NT2/D1 (cell line): ENCODE data around the gene PIKFYVE.
"Not testable (repeated sequence)": the region's sequence is repeated elsewhere in the genome, so short reads cannot be mapped to it uniquely, and the experiment has no call there.

ENCODE experiments used
- DNase-seq: peaks from one replicate; pipeline ENCODE4 v3.0.0-alpha.2; 2011; ENCODE audit warnings: low read depth, low spot score
- H3K27me3 ChIP-seq: 2 replicates; pipeline ENCODE4 v1.6.0; 2011; ENCODE audit warnings: mild to moderate bottlenecking; ENCODE audit not compliant: insufficient read length, insufficient read depth
- H3K36me3 ChIP-seq: 2 replicates; pipeline ENCODE4 v1.6.1; 2011; ENCODE audit warnings: mild to moderate bottlenecking, low read length, mixed read lengths; ENCODE audit not compliant: insufficient read depth, insufficient read length
- H3K4me1 ChIP-seq: 2 replicates; pipeline ENCODE4 v1.5.1; 2011; ENCODE audit not compliant: insufficient read depth, insufficient read length
- H3K4me3 ChIP-seq: 2 replicates; pipeline ENCODE4 v1.5.1; 2011; ENCODE audit warnings: low read depth; ENCODE audit not compliant: insufficient read length
- H3K9ac ChIP-seq: 2 replicates; pipeline ENCODE4 v1.6.0; 2011; ENCODE audit warnings: low read depth; ENCODE audit not compliant: insufficient read length
- H3K9me3 ChIP-seq: 2 replicates; pipeline ENCODE4 v1.5.1; 2011; ENCODE audit warnings: mild to moderate bottlenecking, low read length; ENCODE audit not compliant: insufficient read depth
- SUZ12 ChIP-seq: IDR thresholded peaks from 2 replicates; pipeline ENCODE4 v1.6.1; 2011; ENCODE audit not compliant: insufficient read length, insufficient read depth; ENCODE audit errors: extremely low read depth
- YY1 ChIP-seq: IDR thresholded peaks from 2 replicates; pipeline ENCODE4 v1.6.1; 2011; ENCODE audit not compliant: insufficient read length, insufficient read depth
- ZNF274 ChIP-seq: IDR thresholded peaks from 2 replicates; pipeline ENCODE4 v1.6.1; 2011; ENCODE audit warnings: mild to moderate bottlenecking, low read depth, low read length

Gene PIKFYVE

DNA sequence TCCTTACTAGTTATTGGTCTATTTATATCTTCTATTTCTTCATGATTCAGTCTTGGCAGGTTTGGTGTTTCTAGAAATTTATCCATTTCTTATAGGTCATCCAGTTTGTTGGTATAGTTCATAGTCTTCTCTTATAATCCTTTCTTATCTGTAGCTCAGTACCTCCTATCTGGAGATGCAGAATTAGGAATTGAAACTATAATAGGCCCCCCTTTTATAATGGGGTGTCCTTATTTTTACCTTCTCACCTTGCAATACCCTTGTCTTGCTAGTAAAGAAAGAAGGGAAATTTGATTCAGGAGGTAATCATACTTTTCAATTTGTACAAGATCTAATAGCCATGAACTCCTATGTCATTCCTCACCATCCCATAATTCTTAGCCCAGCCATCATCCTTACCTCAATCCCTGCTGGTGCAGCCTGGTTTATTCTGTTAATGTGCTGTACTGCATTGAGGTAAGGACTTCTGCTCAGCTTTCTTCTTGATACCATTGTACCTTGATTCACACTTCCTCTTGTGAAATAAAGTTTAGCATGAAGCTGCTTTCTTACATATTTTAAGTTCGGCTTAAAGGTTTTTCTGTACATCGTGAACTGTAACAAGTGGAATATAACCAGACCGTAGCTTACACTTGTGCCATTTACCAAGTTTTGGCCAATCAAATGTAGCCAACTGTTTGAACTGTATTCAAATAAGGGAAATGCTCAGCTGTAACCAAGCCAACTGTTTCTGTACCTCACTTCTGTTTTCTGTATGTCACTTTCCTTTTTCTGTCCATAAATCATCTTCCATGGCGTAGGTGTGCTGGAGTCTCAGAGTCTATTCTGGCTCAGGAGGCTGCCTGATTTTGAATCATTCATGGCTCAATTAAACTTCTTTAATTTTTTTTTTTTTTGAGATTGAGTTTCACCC, 100.4 kb downstream of the PIKFYVE start:
- TF ChIP-seq ZNF274 (no peak), YY1 (no peak), SUZ12 (no peak)
- H3K27me3 ChIP-seq, result no peaks in the 10 kb centered on the region
- H3K9ac ChIP-seq, result no peak overlapping the region
- H3K36me3 ChIP-seq, result no peaks in the 10 kb centered on the region
- H3K9me3 ChIP-seq, result peaks cover 4% of the 10 kb centered on the region; the same call in 1 of the 2 replicates
- no peak overlapping the region for H3K4me3 ChIP-seq
- DNase-seq, result no peak
- no peaks in the 10 kb centered on the region for H3K4me1 ChIP-seq

DNA sequence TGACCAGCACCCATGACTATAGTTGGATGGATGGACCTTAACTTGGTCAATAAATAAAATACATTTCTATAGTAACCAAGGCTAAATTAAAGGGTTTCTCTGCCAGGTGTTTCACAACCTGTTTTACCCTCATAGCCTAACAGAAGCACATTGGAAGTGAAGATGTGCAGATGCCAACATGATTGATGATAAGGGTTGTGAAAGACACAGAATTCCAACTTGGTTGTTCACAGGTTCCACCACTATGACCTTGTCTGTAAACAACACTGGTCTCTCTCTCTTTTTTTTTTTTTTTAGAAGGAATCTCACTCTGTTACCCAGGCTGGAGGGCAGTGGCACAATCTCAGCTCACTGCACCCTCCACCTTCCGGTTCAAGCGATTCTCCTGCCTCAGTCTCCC, 103.0 kb downstream of the PIKFYVE start:
- no peak overlapping the region for H3K9ac ChIP-seq
- TF ChIP-seq ZNF274 (no peak), YY1 (no peak), SUZ12 (no peak)
- H3K36me3 ChIP-seq, result no peaks in the 10 kb centered on the region
- no peak for DNase-seq
- H3K27me3 ChIP-seq, result no peaks in the 10 kb centered on the region
- H3K4me1 ChIP-seq, result no peaks in the 10 kb centered on the region
- H3K4me3 ChIP-seq, result no peak overlapping the region
- peaks cover 4% of the 10 kb centered on the region; the same call in 1 of the 2 replicates for H3K9me3 ChIP-seq

DNA sequence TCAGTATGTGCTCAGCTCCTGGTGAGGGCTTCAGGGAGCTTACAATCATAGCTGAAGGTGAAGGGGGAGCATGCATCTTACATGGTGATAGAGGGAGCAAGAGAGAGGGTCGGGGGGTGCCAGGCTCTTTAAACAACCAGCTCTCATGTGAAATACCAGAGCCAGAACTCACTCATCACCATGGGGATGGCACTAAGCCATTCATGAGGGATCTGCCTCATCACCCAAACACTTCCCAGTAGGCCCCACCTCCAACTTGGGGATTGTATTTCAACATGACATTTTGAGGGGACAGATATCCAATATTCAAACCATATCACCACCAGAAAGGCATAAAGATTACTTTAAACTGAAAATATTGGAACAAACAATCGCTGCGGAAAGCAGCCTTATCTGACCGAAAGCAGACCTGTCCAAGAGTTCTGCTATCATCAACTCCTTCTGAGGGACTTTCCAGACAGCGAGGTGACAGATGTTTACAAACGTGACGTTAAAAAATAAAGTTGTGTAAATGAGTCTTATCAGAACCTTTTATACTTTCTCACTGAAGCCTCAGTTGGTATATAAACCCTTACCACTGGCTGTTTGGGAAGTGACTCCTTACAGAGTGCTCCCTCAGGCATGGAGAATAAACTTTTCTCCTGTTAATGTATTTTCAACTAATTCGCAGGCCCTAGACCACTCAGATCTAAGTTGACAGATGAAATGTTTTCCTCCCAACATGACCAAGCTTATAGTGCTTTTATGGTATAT, 105.0 kb downstream of the PIKFYVE start:
- no peak for DNase-seq
- H3K36me3 ChIP-seq, result no peaks in the 10 kb centered on the region
- no peak overlapping the region for H3K9ac ChIP-seq
- H3K9me3 ChIP-seq, result no peaks in the 10 kb centered on the region
- no peak for TF ChIP-seq SUZ12
- TF ChIP-seq ZNF274, result no peak
- no peak for TF ChIP-seq YY1
- H3K4me1 ChIP-seq, result no peaks in the 10 kb centered on the region
- no peak overlapping the region for H3K4me3 ChIP-seq
- no peaks in the 10 kb centered on the region for H3K27me3 ChIP-seq

DNA sequence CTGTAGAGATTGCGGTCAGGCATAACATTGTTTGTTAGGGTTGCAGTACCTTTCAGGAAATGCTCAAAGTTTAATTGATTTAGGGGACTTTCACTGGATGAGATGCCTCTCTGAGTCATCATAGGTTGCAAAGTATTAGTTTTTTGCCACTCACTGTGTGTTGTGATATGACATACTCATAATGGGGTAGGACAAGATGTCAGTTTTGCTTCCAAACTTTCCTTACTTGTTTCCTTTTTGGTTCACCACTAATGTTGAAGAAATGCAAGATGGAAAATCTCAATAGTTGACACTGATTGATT, 105.5 kb downstream of the PIKFYVE start:
- Histone ChIP-seq H3K9ac (no peak overlapping the region), H3K4me3 (no peak overlapping the region), H3K36me3 (no peaks in the 10 kb centered on the region), H3K9me3 (no peaks in the 10 kb centered on the region), H3K4me1 (no peaks in the 10 kb centered on the region), H3K27me3 (no peaks in the 10 kb centered on the region)
- no peak for DNase-seq
- TF ChIP-seq YY1, result no peak
- no peak for TF ChIP-seq SUZ12
- TF ChIP-seq ZNF274, result no peak

DNA sequence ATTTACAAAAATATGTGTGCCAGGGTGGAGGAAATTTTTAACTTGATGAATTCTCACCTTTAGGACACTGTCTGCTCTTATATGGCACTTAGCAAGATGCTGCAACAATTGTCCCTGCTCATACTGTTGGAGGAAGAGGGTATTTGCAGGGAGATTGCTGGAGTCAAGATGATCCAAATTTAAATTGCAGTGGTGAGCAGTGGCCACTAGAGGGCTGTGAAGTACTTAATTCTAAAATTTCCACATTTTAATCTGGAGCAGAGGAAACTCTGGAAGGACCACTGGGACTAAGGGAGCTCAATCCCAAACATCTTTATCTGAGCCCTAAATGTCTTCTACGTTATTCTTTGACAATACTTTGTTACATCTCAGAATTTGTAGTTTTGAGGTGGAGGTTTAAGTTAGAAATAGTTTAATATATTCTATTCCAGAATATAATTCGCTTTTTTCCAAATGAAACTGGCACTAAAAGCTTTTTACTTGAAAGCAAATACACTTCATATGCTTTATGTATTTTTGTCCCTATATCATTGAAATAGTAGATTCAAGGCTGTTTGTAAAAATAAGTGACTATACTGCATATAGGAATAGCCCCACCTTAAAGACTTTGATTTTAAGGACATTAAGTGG, 107.5 kb downstream of the PIKFYVE start:
- H3K27me3 ChIP-seq, result no peaks in the 10 kb centered on the region
- no peaks in the 10 kb centered on the region; the same call in 1 of the 2 replicates for H3K9me3 ChIP-seq
- DNase-seq, result peak; percentile 57
- no peak overlapping the region for H3K4me3 ChIP-seq
- H3K36me3 ChIP-seq, result no peaks in the 10 kb centered on the region
- TF ChIP-seq YY1, result no peak
- no peak for TF ChIP-seq ZNF274
- no peak for TF ChIP-seq SUZ12
- no peak overlapping the region for H3K9ac ChIP-seq
- H3K4me1 ChIP-seq, result no peaks in the 10 kb centered on the region

DNA sequence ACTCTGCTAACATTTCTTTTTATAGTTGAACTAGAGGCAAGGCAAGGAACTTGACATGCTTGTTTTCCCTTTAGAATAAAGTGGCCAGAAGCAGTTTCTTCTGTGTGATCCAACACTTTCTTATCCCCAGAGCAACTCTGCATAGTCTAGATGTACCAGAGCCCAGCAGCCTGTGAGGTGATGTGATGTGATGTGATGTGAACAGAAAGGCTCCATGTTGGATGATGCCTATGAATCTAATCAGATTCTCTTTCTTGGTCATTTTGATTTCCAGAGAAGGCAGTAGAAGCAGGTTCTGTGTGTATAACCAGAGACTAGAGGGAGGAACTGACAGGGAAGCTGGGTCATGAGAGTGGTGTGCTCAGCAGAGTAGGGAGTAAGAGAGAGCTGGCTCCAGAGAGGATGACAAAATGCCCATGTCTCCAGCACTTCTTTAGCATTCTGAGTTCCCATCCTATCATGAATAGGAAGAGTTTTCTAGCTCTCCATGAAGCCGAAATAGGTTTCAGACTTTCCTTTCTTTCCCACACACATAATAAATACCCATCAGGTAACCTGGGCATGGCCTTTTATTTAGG, 109.5 kb downstream of the PIKFYVE start:
- Histone ChIP-seq H3K4me3 (no peak overlapping the region), H3K9me3 (no peaks in the 10 kb centered on the region; the same call in 1 of the 2 replicates), H3K9ac (no peak overlapping the region), H3K4me1 (no peaks in the 10 kb centered on the region), H3K36me3 (no peaks in the 10 kb centered on the region), H3K27me3 (no peaks in the 10 kb centered on the region)
- DNase-seq, result no peak
- TF ChIP-seq ZNF274 (no peak), SUZ12 (no peak)

DNA sequence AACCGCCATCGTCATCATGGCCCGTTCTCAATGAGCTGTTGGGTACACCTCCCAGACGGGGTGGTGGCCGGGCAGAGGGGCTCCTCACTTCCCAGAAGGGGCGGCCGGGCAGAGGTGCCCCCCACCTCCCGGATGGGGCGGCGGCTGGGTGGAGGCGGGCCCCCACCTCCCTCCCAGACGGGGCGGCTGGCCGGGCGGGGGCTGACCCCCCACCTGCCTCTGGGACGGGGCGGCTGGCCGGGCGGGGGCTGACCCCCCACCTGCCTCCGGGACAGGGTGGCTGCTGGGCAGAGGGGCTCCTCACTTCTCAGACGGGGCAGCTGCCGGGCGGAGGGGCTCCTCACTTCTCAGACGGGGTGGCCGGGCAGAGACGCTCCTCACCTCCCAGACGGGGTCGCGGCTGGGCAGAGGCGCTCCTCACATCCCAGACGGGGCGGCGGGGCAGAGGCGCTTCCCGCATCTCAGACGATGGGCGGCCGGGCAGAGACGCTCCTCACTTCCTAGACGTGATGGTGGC, 111.3 kb downstream of the PIKFYVE start:
- H3K36me3 ChIP-seq, DNase-seq, H3K27me3 ChIP-seq, H3K4me1 ChIP-seq, H3K9ac ChIP-seq, H3K4me3 ChIP-seq, H3K9me3 ChIP-seq: not testable (repeated sequence)
